Occipital lobe (tissue), 1 donor: ENCODE data around the gene APLF. TPM values are rescaled to one million over a fixed set of nuclear protein-coding genes. Genes with fewer than 3 reads are reported as not detected.

Experiments used
- total RNA-seq: library from RNA; depleted of rRNA; stranded (reverse); fragments of >200 nt; gene quantifications from one replicate; pipeline ENCODE4 v1.2.3, GENCODE V29; 2014

APLF gene
- total RNA-seq, 1 donor from 2014 or later, result 12.3 TPM

Other genes with a start within 250 kb of the APLF start
- gene PPP3R1, start 215.1 kb upstream of the APLF start, total RNA-seq, result 67.7 TPM
- gene CNRIP1, start 147.6 kb upstream of the APLF start, total RNA-seq, result 74.2 TPM
- 3.0 TPM for gene PLEK, start 102.3 kb upstream of the APLF start, total RNA-seq
- 0.94 TPM for gene FBXO48, start 291 bp upstream of the APLF start, total RNA-seq
- 2.0 TPM for gene PROKR1, start 176.0 kb downstream of the APLF start, total RNA-seq